ENCODE results near the gene ISX.

DNA sequence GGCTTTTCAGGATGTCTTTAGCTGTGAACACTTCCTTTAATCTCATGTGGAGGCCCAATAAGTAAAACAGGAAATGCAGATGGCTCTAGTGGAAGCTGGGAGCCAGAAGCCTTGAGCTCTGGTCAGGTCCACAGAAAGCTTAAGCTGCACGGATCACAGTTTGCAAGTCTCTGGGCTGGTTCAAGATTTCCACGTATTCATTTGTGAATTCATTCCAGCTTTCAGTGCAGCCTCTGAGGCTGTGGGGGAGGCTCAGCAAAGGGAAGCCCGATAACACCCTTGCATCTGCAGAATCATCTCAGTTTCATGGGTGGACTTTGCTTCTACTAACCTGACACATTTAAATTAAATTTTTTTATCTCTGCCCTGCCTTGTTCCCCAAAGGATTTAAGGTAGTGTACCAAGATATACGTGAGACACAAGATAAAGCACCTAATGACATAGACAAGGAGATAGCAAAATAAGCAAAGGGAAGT is 65.6 kb downstream of the ISX start:
- TF ChIP-seq, protein P1, sequence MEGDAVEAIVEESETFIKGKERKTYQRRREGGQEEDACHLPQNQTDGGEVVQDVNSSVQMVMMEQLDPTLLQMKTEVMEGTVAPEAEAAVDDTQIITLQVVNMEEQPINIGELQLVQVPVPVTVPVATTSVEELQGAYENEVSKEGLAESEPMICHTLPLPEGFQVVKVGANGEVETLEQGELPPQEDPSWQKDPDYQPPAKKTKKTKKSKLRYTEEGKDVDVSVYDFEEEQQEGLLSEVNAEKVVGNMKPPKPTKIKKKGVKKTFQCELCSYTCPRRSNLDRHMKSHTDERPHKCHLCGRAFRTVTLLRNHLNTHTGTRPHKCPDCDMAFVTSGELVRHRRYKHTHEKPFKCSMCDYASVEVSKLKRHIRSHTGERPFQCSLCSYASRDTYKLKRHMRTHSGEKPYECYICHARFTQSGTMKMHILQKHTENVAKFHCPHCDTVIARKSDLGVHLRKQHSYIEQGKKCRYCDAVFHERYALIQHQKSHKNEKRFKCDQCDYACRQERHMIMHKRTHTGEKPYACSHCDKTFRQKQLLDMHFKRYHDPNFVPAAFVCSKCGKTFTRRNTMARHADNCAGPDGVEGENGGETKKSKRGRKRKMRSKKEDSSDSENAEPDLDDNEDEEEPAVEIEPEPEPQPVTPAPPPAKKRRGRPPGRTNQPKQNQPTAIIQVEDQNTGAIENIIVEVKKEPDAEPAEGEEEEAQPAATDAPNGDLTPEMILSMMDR (IDR thresholded peaks at IDR 0.05), result no peak
- no peak for TF ChIP-seq POLR2A (IDR thresholded peaks at IDR 0.05)
- TF ChIP-seq EP300 (IDR thresholded peaks at IDR 0.05), result no peak
